K562 (cell line): ENCODE data around the gene ZC3H18. TPM values are rescaled to one million over a fixed set of nuclear protein-coding genes. Genes with fewer than 3 reads are reported as not detected.

Source experiments
- ARID4B ChIP-seq: sonication (generic); formaldehyde crosslinking; IDR thresholded peaks from 2 replicates; pipeline ENCODE4 v1.8.0; 2022; ENCODE audit warnings: mild to moderate bottlenecking, missing genetic modification reagents
- CHD1 ChIP-seq: fragments of 200-600 bp; sonication (generic); IDR thresholded peaks from one replicate; pipeline ENCODE4 v1.6.1; 2012; ENCODE audit warnings: mild to moderate bottlenecking, moderate library complexity, low read length, inconsistent platforms
- E2F1 ChIP-seq: sonication (generic); formaldehyde crosslinking; IDR thresholded peaks from 2 replicates; pipeline ENCODE4 v1.8.1; 2023; ENCODE audit warnings: mild to moderate bottlenecking, missing genetic modification reagents, moderate library complexity
- E2F6 ChIP-seq, 2 experiments: IDR thresholded peaks; 2 replicates each; pipeline ENCODE4 v1.6.1; 2011; ENCODE audit warnings: borderline replicate concordance in 1 of 2, control low read depth in 1 of 2, low read depth in 1 of 2, low read length in 1 of 2, mild to moderate bottlenecking in 1 of 2, mixed read lengths in 1 of 2, moderate library complexity in 1 of 2; ENCODE audit not compliant: insufficient read depth in 1 of 2, insufficient read length in 1 of 2, poor library complexity in 1 of 2, severe bottlenecking in 1 of 2; ENCODE audit errors: extremely low read depth in 1 of 2
- EGR1 ChIP-seq: fragments of 450-650 bp; conservative IDR thresholded peaks from 2 replicates; pipeline ENCODE4 v1.6.1; 2017; ENCODE audit warnings: mild to moderate bottlenecking
- ELF2 ChIP-seq: fragments of 250-450 bp; sonication (Bioruptor Pico); IDR thresholded peaks from 2 replicates; pipeline ENCODE4 v1.5.0; 2021; ENCODE audit warnings: mild to moderate bottlenecking
- ETV5 ChIP-seq: sonication (generic); formaldehyde crosslinking; IDR thresholded peaks from 2 replicates; pipeline ENCODE4 v1.4.0; 2020; ENCODE audit warnings: low read depth, mild to moderate bottlenecking, missing genetic modification reagents
- FUS ChIP-seq: fragments of 200-400 bp; formaldehyde crosslinking; optimal IDR thresholded peaks from 2 replicates; pipeline ENCODE3; 2017; ENCODE audit warnings: low read depth, low read length
- HEY1 ChIP-seq: fragments of 250-450 bp; sonication (Bioruptor Pico); IDR thresholded peaks from 2 replicates; pipeline ENCODE4 v1.5.0; 2020; ENCODE audit warnings: mild to moderate bottlenecking, moderate library complexity, borderline replicate concordance
- SIN3A ChIP-seq, 2 experiments: fragments of 150-350 bp in 1 of 2; IDR thresholded peaks; 2 replicates each; pipeline ENCODE4 v1.6.1; 2011 to 2016; ENCODE audit warnings: borderline replicate concordance in 2 of 2, low read depth in 2 of 2, low read length in 2 of 2, mild to moderate bottlenecking in 2 of 2, moderate library complexity in 2 of 2; ENCODE audit not compliant: control insufficient read depth in 1 of 2
- SUPT5H ChIP-seq: fragments of 450-650 bp; IDR thresholded peaks from 2 replicates; pipeline ENCODE4 v1.6.1; 2016
- TBP ChIP-seq: optimal IDR thresholded peaks from 2 replicates; pipeline ENCODE3; 2011; ENCODE audit warnings: low read depth, low read length, improper control_type of control experiment
- UBTF ChIP-seq, 2 experiments: IDR thresholded peaks; 2 replicates each; pipeline ENCODE4 v1.6.1; 2012; ENCODE audit warnings: improper control_type of control experiment in 2 of 2, low read depth in 2 of 2, low read length in 2 of 2, borderline replicate concordance in 1 of 2
- ZBTB7A ChIP-seq: IDR thresholded peaks from 2 replicates; pipeline ENCODE4 v1.6.1; 2011; ENCODE audit warnings: low read depth, mild to moderate bottlenecking, low read length, moderate library complexity, borderline replicate concordance; ENCODE audit not compliant: control insufficient read depth
- ZNF395 ChIP-seq: fragments of 200-800 bp; sonication (Bioruptor generic); IDR thresholded peaks from 2 replicates; pipeline ENCODE4 v1.6.1; 2017; ENCODE audit warnings: missing genetic modification characterization, missing compliant biosample characterization
- polyA plus RNA-seq, 8 experiments: library from polyadenylated mRNA; depleted of rRNA in 4 of 8; stranded (reverse) in 5 of 8; unstranded in 3 of 8; fragments of >200 nt; fragmentation: Nextera tagmentation in 2 of 8; fragmentation: Illumina TruSeq in 1 of 8; extraction: Ambion mirVana in 2 of 8; extraction: Trizol in 1 of 8; gene quantifications; 2 replicates each; pipeline versions ENCODE4 v1.2.1 to v1.2.3, GENCODE V29; 2011 to 2014; ENCODE audit warnings: inconsistent platforms in 1 of 8, missing spikeins in 1 of 8
- total RNA-seq, 7 experiments: library from RNA; depleted of rRNA in 6 of 7; stranded (reverse); fragments of >200 nt in 6 of 7; fragmentation: Illumina TruSeq in 2 of 7; extraction: Trizol in 2 of 7; gene quantifications; 2 replicates each; pipeline versions ENCODE4 v1.2.1 to v1.2.3, GENCODE V29; 2011 to 2021; ENCODE audit warnings: low replicate concordance in 1 of 7

The ZC3H18 gene
- total and polyA plus RNA-seq, 9 of the 15 experiments (the other 6 are each of a cell fraction or from before 2014, with no cell fraction given) = 1.7 to 88.7 (median 26.9) TPM

- TF ChIP-seq ZNF395 = 0 out of 2 replicates have a peak, but pooled peaks have one; percentile 74
- TF ChIP-seq ELF2 = 0 out of 2 replicates have a peak, but pooled peaks have one; percentile 22
- peak; percentile 62 for TF ChIP-seq TBP
- TF ChIP-seq ZBTB7A = peak; percentile 75
- peak; percentile 74; the same call in 1 of the 2 replicates for TF ChIP-seq ARID4B (CRISPR knock-in tag)
- TF ChIP-seq SIN3A (IDR thresholded peaks at IDR 0.05; ENCODE audit: borderline replicate concordance in 2 of 2, control insufficient read depth in 1 of 2, low read depth in 2 of 2, low read length in 2 of 2) = peak; percentile 70 to 79; a peak in 2 of 4 replicates
- TF ChIP-seq E2F1 (CRISPR knock-in tag) = 0 out of 2 replicates have a peak, but pooled peaks have one; percentile 63
- TF ChIP-seq UBTF (IDR thresholded peaks at IDR 0.05; ENCODE audit: borderline replicate concordance in 1 of 2, low read depth in 2 of 2, low read length in 2 of 2) = 0 out of 4 replicates have a peak, but pooled peaks of 1 of the 2 experiments have one; percentile 48
- TF ChIP-seq CHD1 = peak; percentile 30
- peak; percentile 91 for TF ChIP-seq SUPT5H
- peak; percentile 39 for TF ChIP-seq FUS
- 0 out of 2 replicates have a peak, but pooled peaks have one; percentile 26 for TF ChIP-seq EGR1
- peak in 1 of 2 experiments; percentile 26 for TF ChIP-seq E2F6 (IDR thresholded peaks at IDR 0.05; ENCODE audit: borderline replicate concordance in 1 of 2, extremely low read depth in 1 of 2, insufficient read depth in 1 of 2, insufficient read length in 1 of 2, low read depth in 1 of 2, low read length in 1 of 2, poor library complexity in 1 of 2, severe bottlenecking in 1 of 2)
- TF ChIP-seq ETV5 (CRISPR knock-in tag) = peak; percentile 54; the same call in 1 of the 2 replicates
- no peak for TF ChIP-seq HEY1
Measured at GRCh38 chr16:88650749-88651275, 80.6 kb downstream of the ZC3H18 start, which contains the start of gene CYBA (continued).
